NCI-H69 (cell line): ENCODE results near the gene POM121C.
"Not testable (repeated sequence)": the region's sequence is repeated elsewhere in the genome, so short reads cannot be mapped to it uniquely, and the experiment has no call there.

Source experiments
- DNase-seq: peaks from one replicate; lab custom pipeline; 2025; lab: John Stamatoyannopoulos, UW

Gene POM121C

DNA sequence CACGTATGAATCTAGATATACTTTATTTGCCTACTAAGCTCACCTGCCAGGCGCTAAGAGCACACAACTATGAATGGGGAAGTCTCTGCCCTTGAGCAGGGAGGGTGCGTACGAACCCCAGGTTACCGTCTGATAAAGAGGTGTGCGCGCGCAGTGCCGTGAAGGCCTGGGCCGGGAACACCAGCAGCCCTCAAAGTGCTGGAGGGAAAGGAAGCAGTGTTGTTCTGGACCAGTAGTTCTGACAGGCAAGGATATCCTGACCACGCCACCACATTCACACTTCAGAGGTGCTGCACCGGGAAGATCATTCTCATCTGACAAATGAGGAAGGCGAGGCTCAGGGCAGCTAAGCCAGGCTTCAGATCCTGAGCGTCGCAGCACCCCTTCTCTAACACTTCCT, 62.6 kb downstream of the POM121C start:
- DNase-seq: not testable (repeated sequence)

- DNase-seq: not testable (repeated sequence)
Observed at GRCh38 chr7:75421798-75422710, 64.0 kb downstream of the POM121C start.

- not testable (repeated sequence) for DNase-seq
Observed at GRCh38 chr7:75420152-75420551, 65.9 kb downstream of the POM121C start.

DNA sequence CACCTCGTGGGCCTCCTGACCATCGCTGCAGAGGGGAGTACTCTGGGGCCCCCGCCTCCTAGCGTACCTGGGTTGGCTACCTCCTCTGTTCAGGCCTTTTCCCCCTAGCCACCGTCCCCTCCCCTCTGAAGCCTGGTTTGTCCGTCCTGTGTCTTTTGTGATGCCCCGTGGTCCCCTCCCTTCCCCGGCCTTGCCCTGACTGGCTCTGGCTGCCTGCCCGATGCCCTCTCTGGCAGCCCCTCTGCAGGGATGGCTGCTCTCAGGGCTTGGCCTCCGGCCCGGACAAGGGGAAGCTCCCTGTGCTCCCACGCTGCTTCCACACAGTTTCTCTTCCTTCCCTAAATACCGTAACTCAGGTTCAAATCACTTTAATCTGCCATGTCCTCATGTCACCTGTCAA, 66.4 kb downstream of the POM121C start:
- DNase-seq: not testable (repeated sequence)

- DNase-seq: not testable (repeated sequence)
Observed at GRCh38 chr7:75419210-75419609, 66.9 kb downstream of the POM121C start.

- not testable (repeated sequence) for DNase-seq
Observed at GRCh38 chr7:75418292-75418858, 67.7 kb downstream of the POM121C start.

GRCh38 chr7:75416787-75417186, 69.3 kb downstream of the POM121C start:
- not testable (repeated sequence) for DNase-seq

GRCh38 chr7:75415829-75416373, 70.2 kb downstream of the POM121C start:
- DNase-seq: not testable (repeated sequence)

DNA sequence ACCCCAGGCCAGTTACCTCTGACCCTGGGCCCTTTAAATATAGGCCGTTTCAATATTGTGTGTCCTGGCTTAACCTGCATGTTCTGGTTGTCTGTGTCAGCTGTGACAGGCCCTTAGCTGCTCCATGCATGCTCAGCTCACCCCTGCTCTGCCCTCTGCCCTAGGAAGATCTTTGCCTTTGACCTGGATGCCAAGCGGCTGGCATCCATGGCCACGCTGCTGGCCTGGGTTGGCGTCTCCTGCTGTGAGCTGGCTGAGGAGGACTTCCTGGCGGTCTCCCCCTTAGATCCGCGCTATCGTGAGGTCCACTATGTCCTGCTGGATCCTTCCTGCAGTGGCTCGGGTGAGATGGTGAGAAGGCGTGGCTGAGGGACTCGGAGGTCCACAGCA, 70.7 kb downstream of the POM121C start:
- DNase-seq: not testable (repeated sequence)

GRCh38 chr7:75414708-75415427, 71.2 kb downstream of the POM121C start:
- DNase-seq: not testable (repeated sequence)

DNA sequence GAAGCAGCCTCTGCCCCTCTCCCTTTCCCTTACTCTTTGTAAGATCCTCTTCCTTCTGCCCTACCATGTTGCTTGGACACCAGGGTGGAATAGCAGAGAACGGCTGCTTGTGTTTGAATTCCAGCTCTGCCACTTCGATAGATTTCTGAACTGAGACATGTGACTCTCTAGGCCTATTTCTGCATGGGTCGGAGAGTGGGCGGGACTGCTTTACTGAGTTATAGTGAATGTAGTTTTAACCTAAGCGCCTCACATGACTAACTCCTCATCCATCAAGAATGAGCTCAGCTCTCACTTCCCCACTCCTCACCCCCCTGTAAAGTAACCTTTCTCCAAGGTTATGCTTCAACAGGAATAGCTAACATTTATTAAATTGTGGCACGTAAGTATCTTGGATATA, 71.9 kb downstream of the POM121C start:
- not testable (repeated sequence) for DNase-seq

DNA sequence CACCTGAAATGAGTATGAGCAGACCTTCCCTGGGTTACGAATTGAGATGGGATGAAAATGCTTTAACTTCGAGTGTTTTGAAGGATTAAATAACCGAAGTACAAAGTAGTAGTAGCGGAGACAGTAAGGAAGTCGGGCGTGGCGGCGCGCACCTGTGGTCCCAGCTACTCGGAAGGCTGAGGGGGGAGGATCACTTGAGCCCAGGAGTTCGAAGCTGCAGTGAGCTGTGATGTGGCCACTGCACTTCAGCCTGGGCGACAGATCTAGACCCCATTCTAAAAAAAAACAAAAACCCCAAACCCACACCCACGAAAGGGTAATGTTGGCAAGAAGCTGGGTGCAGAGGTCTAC, 75.3 kb downstream of the POM121C start:
- DNase-seq: not testable (repeated sequence)

DNA sequence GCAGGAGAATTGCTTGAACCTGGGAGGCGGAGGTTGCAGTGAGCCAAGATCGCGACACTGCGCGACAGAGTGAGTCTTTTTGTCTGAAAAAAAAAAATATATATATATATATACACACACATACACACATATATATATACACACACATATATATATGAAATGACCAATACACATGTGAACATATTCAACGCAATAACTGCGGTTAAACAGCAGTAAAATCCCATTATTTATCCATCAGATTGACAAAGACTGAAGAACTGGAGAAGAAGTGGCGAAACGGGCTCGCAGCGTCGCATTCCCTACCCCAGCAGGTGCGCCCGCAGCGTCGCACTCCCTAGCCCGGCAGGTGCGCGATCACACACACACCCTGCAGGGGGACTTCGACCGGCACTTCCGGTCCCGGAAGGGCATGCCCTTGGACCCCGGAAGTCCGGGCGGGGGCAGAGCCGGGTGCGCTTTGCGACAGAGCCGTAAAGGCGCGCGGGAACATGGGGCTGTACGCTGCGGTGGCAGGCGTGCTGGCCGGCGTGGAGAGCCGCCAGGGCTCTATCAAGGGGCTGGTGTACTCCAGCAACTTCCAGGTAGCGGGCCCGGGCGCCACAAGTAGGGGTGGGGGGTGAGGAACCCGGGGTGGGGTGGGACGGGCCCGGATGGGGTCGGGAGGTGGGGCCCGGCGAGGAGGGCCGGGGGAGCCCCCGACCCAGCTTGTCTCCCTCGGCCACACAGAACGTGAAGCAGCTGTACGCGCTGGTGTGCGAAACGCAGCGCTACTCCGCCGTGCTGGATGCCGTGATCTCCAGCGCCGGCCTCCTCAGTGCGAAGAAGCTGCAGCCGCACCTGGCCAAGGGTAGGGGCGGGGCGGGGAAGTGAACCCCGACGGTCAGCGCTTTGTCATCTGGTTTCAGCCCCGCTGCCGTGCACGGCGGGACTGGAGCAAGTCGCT, 75.9 kb downstream of the POM121C start:
- DNase-seq: not testable (repeated sequence)

DNA sequence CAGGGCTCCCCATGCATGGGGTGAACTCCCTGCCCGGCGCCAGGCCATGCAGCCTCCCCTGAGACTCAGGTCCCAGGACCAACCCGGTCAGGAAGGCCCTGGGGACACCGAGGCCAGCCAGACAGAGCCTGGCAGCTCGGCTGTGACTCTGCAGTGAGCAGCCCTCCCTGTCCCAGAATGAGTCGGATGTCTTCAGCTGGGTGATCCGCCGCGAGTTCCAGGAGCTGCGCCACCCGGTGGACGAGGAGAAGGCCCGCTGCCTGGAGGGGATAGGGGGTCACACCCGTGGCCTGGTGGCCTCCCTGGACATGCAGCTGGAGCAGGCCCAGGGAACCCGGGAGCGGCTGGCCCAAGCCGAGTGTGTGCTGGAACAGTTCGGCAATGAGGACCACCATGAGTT, 81.4 kb downstream of the POM121C start:
- not testable (repeated sequence) for DNase-seq

DNA sequence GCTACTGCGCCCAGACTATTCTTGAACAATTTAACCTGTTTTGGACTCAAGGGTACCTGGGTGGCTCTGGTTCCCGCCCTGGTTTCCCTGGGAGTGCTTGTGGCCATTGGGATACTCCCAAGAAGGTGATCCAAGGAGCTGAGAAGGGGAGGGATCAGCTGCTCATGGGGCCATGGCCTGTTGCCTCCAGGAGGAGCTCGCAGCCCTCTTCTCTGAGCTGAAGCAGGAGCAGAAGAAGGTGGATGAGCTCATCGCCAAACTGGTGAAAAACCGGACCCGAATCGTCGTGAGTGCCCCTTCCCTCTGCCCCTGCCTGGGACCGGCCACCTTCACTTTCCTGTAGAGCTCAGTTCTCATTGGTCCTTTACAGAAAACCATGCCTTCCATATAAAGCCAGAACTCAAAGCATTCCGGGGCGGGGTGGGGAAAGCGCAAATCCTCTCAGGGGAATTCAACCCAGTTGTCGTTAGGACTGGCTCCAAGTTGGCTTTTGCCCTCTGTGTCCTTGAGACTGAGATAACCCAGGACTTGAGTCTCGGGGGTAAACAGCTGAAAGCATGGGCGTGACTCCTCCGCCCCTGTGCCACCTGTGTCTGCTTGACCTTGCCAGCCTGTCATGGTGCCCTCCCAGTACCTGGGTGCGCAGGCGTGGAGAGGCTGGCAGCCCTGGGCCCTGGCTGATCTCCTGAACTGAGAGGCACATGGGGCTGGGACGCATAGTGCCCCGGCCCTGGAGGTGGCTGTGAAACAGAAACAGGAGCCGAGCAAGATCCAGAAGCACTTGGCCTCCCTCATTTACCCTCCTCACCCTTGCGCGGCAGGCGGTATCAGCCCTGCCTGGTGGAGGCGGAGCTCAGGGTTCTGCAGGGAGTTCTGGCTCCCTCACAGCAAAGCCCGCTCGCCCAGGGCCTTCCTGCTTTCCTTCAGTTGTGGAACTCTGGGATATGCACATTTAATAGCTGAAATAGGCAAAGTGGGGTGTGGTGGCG, 82.3 kb downstream of the POM121C start:
- DNase-seq: not testable (repeated sequence)

DNA sequence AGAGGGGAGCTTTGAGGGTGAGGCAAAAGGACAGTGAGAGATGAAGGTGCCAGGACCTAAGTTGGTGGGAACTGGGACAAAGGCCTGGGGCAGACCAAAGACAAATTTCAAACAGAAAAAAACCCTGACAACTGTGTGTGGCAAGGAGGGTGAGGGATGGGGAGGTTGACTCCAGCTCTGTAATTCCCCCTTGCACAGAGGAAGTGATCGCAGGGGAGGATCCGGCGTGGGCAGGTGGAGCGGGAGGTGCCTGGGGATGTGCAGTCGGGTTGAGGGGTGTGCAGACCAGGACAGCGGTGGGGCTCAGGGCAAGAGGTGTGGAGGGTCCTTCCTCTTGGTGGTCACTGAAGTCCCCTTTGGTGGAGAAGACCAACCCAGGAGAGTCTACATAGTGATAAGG, 85.5 kb downstream of the POM121C start:
- DNase-seq: not testable (repeated sequence)

DNA sequence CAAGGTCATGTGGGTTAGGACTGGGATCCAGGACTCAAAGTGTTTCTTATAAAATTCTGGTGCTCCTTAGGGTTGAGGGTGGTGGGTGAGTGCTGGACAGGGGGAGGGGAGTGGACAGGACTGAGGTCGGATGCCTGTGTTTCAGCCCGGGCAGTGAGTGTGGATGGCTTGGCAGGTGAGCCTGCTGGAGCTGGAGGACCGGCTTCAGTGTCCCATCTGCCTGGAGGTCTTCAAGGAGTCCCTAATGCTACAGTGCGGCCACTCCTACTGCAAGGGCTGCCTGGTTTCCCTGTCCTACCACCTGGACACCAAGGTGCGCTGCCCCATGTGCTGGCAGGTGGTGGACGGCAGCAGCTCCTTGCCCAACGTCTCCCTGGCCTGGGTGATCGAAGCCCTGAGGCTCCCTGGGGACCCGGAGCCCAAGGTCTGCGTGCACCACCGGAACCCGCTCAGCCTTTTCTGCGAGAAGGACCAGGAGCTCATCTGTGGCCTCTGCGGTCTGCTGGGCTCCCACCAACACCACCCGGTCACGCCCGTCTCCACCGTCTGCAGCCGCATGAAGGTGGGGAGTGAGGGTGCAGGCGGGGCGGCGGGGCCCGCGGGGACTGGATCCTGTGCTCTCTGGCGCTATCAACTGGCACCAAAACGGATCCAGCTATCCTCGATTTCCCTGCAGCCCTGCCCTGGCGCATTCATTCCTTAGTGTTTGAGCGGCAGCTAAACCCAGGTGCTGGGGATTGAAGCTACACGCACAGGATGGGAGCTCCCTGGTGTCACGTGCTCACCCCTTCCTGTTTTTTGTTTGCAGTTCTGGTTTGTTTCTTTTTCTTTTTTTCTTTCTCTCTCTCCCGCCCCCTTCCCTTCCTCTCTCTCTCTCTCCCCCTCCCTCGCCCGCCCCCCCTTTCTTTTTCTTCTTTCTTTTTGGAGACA, 87.1 kb downstream of the POM121C start:
- not testable (repeated sequence) for DNase-seq

GRCh38 chr7:75397865-75398264, 88.2 kb downstream of the POM121C start:
- DNase-seq: not testable (repeated sequence)

GRCh38 chr7:75395329-75395728, 90.8 kb downstream of the POM121C start, which contains the start of gene TRIM73:
Gene TRIM73 (plus strand): TSS chr7:75395629. CDS start chr7:75398934, 3,305 bp downstream.
- not testable (repeated sequence) for DNase-seq
